ENCODE measurements around the gene CD55.

DNA sequence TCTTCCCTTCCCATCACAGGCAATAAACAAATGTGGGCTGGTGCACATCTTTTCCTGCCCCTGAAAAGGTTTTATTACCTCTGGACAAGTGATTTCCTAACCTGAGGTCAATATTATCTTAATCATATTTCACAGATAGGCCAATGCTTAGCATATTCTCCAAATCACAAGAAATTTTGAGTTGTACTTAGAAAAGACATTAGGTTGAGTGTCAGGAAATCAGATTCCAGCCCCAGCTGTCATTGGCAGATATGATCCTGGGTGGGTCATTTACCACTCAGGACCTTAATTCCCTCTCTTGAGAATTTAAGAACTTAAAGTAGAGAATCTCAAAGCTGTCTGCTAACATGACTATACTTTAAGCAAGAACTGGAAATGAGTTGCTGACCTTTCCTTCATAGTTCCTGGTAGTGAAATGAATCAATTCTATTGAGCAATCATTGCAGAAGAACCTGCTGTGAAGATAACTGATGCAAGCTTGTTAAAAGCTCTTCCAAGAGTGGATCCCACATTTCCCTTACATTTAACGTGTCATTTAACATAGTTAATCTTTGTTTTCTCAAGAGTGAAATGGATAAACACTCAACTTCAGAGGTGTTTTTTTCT lies 86.3 kb downstream of the CD55 start:
- TF ChIP-seq POU2F2 (IDR thresholded peaks at IDR 0.05; ENCODE audit: low read depth, low read length) (no peak), POLR2A (IDR thresholded peaks at IDR 0.05; ENCODE audit: low read depth, low read length) (no peak), POLR2AphosphoS5 (IDR thresholded peaks at IDR 0.05; ENCODE audit: low read depth, low read length) (no peak), TAF1 (IDR thresholded peaks at IDR 0.05; ENCODE audit: low read depth, low read length) (no peak)

Data from GM12891 (cell line).